Measurements from ENCODE around the gene MGAT1.

Gene MGAT1

DNA sequence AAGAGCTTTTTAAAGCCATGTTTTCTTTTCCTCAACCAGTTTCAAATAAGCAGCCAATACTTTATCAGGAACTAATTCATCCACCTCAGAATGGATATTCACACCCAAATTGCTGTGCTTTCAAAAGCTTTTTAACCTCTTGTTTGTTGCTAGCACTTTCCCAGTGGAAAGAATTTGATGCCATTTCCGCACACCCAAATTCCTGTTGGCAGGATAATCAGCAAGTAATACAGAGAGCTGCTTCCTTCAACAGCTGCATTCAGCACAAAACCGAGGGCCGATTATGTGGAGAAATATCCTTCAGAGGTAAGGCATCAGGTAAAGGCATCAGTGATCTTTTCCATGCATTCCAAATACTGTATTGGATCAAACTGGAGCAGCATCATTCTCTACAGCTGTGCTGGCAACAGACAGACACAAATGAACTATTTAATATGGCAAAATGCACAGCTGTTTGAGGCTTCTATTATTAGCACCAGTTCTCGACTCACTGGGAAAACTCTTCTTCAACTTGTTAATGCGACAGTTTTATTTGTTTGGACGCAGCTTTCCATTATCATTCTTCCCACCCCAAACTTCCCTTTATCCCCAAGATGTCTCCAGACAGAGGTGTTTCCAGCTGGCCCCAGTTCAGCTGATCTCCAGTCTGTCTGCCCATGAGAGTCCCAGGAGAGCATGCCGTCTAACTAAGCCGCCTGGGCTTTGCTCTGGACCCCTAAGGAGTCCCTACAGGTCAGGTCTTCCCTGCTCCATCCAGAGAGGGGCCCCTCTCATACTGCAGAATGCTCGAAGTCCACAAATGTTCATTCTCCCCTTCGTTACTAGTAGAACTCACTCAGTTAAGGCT, 22.2 kb upstream of the MGAT1 start:
- TF ChIP-seq, protein P1, sequence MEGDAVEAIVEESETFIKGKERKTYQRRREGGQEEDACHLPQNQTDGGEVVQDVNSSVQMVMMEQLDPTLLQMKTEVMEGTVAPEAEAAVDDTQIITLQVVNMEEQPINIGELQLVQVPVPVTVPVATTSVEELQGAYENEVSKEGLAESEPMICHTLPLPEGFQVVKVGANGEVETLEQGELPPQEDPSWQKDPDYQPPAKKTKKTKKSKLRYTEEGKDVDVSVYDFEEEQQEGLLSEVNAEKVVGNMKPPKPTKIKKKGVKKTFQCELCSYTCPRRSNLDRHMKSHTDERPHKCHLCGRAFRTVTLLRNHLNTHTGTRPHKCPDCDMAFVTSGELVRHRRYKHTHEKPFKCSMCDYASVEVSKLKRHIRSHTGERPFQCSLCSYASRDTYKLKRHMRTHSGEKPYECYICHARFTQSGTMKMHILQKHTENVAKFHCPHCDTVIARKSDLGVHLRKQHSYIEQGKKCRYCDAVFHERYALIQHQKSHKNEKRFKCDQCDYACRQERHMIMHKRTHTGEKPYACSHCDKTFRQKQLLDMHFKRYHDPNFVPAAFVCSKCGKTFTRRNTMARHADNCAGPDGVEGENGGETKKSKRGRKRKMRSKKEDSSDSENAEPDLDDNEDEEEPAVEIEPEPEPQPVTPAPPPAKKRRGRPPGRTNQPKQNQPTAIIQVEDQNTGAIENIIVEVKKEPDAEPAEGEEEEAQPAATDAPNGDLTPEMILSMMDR (conservative IDR thresholded peaks at IDR 0.05; ENCODE audit: control insufficient read depth, insufficient read depth, low read depth, low read length), result no peak
- no peak for DNase-seq (ENCODE audit: low read depth)
- no peak overlapping the region for H3K4me3 ChIP-seq (ENCODE audit: control insufficient read depth, low read depth, low read length)

DNA sequence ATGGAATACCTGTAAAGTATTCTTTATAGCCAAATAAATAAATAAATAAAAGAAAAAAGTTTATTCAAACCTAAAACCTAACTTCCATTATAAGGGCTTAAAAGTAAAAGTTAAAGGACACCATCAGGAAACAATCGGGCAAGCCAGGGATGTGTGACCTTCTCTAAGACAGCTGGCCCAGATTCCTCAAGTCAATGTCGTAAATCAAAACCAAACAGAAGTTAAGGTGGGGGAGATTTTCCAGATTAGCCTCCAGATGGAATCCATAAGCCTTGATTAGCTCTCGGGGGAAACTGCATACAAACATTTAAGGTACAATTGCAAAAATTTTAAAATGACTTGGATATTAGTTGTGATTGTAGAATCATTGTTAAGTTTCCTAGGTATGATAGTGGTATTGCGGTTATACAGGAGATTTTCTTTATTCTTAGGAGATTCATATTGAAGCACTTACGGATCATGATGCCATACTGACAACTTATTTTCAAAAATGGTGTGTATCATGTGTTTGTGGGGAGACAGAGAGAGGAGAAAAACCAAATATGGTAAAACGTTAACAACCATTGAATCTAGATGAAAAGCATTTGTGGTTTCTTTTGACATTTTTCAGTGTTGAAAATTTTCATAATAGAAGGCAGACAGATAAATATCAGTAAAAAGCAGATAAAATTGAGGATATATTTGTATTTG, 21.5 kb upstream of the MGAT1 start:
- H3K4me3 ChIP-seq (ENCODE audit: control insufficient read depth, low read depth, low read length), result no peak overlapping the region
- DNase-seq (ENCODE audit: low read depth), result no peak
- TF ChIP-seq, protein P1 (conservative IDR thresholded peaks at IDR 0.05; ENCODE audit: control insufficient read depth, insufficient read depth, low read depth, low read length), result no peak

DNA sequence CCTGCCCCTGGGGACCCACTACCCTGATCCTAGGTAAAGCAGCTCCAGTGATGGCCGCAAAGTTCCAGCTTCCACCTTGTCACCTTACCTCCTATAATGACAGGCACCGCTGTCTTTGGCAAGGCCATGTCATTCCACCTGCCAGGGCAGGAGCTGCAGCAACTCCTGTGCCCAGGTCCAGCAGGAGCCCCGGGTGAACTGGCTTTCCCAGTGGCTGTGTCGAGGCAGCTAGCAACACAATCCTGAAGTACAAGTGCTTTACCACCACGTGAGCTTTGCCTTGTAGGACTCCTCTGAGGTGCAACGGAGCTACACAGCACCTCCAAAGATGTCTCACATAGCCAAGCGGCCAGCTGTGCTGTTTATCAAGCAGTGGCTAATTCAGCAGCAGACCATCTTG, 20.7 kb upstream of the MGAT1 start:
- DNase-seq (ENCODE audit: low read depth), result no peak
- H3K4me3 ChIP-seq (ENCODE audit: control insufficient read depth, low read depth, low read length), result no peak overlapping the region
- TF ChIP-seq, protein P1 (conservative IDR thresholded peaks at IDR 0.05; ENCODE audit: control insufficient read depth, insufficient read depth, low read depth, low read length), result no peak

DNA sequence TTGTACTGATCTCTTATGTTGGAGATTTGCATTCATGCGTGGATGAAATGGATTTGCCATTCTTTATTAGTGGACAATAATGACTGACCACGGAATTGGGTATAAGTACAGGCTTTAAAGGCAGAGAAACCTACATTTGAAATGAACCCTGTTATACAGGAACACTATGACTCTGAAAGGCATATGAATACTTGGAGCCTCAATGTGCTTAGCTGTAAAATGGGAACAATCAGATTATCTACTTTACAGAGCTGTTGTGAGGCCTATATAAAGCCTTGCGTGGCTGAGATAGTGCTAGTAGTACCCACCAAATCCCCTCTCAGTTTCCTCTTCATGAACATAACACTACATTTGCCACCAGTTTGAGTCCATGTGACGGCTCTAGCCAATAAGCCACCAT, 18.9 kb upstream of the MGAT1 start:
- DNase-seq (ENCODE audit: low read depth), result no peak
- TF ChIP-seq, protein P1 (conservative IDR thresholded peaks at IDR 0.05; ENCODE audit: control insufficient read depth, insufficient read depth, low read depth, low read length), result no peak
- H3K4me3 ChIP-seq (ENCODE audit: control insufficient read depth, low read depth, low read length), result no peak overlapping the region

DNA sequence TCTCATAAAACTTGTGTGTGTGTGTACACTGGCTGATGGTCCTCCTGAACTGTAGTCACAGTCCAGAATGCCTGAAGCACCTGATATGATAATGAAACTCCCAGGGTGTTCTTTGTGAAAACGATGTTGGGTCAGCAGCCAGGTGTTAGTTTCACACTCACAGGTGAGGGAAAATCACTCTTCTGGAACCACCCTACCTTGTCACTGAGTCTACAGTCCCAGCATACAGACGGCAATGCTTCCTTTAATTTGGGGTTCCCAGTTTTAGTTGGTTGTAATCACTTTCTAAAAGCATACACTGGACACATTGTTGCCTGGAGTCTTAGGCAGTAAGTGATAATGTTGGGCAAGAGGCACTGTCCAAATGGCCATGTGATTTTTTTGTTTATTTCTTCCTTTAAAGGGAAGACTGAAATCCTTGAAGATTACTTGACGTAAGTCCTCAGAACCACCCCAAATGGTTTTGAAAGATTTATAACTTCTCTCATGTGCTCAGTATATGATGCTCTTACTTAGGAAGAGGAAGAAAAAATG, 18.2 kb upstream of the MGAT1 start:
- H3K4me3 ChIP-seq (ENCODE audit: control insufficient read depth, low read depth, low read length), result no peak overlapping the region
- no peak for DNase-seq (ENCODE audit: low read depth)
- TF ChIP-seq, protein P1 (conservative IDR thresholded peaks at IDR 0.05; ENCODE audit: control insufficient read depth, insufficient read depth, low read depth, low read length), result no peak

DNA sequence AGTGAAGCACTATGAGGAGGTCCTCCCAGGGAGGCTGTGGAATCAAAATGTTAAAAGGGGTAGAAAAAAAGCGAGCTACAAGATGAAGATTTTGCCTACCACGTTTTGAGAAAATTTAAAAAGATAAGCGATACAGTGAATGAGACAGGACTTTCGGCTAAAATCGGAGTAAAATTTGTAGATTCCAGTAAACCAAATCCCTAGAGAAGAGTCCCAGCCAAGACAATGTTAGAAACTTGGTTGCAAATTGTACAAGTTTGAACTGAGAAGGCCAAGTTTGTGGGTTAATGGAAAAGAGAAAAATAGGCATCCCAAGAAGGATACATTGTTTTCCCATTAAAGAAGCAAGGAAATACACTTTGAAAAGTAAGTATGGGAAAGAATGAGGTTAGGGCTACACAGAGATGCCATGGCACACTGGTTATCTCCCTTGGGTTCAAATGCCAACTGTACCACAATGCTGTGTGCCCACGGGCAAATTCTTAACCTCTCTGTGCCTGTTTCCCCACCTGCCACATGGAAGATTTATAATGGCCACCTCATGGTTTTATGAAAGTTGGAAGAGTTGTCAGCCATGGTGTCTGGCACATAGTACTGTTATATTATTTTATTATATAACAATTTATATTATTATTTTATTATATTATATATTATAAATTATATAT, 16.2 kb upstream of the MGAT1 start:
- H3K4me3 ChIP-seq (ENCODE audit: control insufficient read depth, low read depth, low read length), result no peak overlapping the region
- DNase-seq (ENCODE audit: low read depth), result no peak
- TF ChIP-seq, protein P1 (conservative IDR thresholded peaks at IDR 0.05; ENCODE audit: control insufficient read depth, insufficient read depth, low read depth, low read length), result no peak
